Endothelial cell of umbilical vein (primary cell): ENCODE data around the gene SCN5A.

Source experiments
- CTCF ChIP-seq, 2 donors: IDR thresholded peaks; 1 replicate in 1 of 2; 2 replicates in 1 of 2; pipeline ENCODE4 v1.5.1; 2011; ENCODE audit warnings: low read length in 2 of 2, mild to moderate bottlenecking in 2 of 2, moderate library complexity in 2 of 2, control low read depth in 1 of 2, inconsistent platforms in 1 of 2, low read depth in 1 of 2; ENCODE audit not compliant: insufficient read depth in 1 of 2; ENCODE audit errors: extremely low read depth in 1 of 2
- EZH2 ChIP-seq: IDR thresholded peaks from 2 replicates; pipeline ENCODE4 v1.6.1; 2012; ENCODE audit warnings: borderline replicate concordance, low read depth, mild to moderate bottlenecking, moderate library complexity, low read length, inconsistent platforms; ENCODE audit not compliant: severe bottlenecking
- FOS ChIP-seq: IDR thresholded peaks from 2 replicates; pipeline ENCODE4 v1.6.1; 2011; ENCODE audit warnings: mild to moderate bottlenecking, low read length, moderate library complexity, borderline replicate concordance; ENCODE audit not compliant: insufficient read depth
- GATA2 ChIP-seq: IDR thresholded peaks from 2 replicates; pipeline ENCODE4 v1.7.0; 2011; ENCODE audit warnings: low read depth, mild to moderate bottlenecking, moderate library complexity, mixed read lengths, low read length; ENCODE audit not compliant: insufficient read length, insufficient read depth
- JUN ChIP-seq: IDR thresholded peaks from 2 replicates; pipeline ENCODE4 v1.6.1; 2011; ENCODE audit warnings: borderline replicate concordance, low read depth; ENCODE audit not compliant: insufficient read length, insufficient read depth
- MYC ChIP-seq: IDR thresholded peaks from one replicate; pipeline ENCODE4 v1.6.1; 2011; ENCODE audit warnings: mild to moderate bottlenecking, low read depth, low read length
- POLR2A ChIP-seq: IDR thresholded peaks from 2 replicates; pipeline ENCODE4 v1.6.1; 2012; ENCODE audit warnings: low read depth, mild to moderate bottlenecking, control low read depth, low read length
- POLR2AphosphoS5 ChIP-seq: IDR thresholded peaks from 2 replicates; pipeline ENCODE4 v1.6.1; 2012; ENCODE audit warnings: low read depth, mild to moderate bottlenecking, control low read depth, low read length, moderate library complexity; ENCODE audit not compliant: insufficient read depth
- TF ChIP-seq, protein P1 (sequence below): IDR thresholded peaks from 2 replicates; pipeline ENCODE4 v1.6.1; 2011; ENCODE audit not compliant: insufficient read depth, insufficient read length

DNA sequence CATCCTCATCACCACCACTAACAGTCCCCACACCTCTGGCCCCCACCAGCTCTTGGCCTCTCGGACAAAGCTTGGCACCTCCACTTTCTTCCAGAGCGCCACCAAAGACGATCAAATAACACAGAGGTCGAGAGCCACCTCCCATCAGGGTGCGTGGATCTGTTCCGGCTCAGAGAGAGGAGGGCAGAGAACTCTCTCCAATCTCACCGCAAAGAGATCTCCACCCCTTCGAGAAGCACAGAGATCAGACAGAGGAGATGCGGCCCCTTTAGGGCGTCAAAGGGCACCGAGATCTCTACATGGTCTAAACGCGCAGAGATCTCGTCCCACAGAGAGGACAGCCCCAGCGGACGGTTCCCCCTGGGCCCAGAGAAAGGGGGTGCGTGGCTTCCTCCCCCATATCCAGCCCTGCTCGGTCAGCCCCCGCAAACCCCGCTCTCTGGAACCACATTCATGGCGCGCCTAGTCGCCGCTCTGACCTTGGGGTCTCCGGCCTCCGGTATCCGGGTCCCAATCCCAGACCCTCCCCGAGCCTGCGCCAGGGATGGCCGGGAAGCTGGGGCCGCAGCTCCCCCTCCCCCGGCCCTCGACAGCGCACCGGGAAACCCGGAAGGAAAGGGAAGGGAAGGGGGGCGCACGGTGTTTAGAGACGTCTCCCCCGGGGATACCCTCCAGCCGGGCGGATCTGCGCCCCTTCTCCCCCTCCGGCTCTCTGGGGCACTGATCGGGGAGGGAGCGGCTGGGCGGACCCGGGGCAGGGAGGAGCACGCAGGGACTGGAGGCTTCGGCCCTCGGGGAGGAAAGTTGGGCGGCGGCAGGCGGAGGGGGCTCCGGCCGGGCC is 608 bp downstream of the SCN5A start:
- no peak for TF ChIP-seq JUN
- no peak for TF ChIP-seq GATA2
- TF ChIP-seq CTCF (IDR thresholded peaks at IDR 0.05; ENCODE audit: extremely low read depth in 1 of 2, insufficient read depth in 1 of 2, low read depth in 1 of 2, low read length in 2 of 2) = no peak
- no peak for TF ChIP-seq POLR2A
- TF ChIP-seq, protein P1, sequence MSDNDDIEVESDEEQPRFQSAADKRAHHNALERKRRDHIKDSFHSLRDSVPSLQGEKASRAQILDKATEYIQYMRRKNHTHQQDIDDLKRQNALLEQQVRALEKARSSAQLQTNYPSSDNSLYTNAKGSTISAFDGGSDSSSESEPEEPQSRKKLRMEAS = no peak
- TF ChIP-seq POLR2AphosphoS5 = no peak
- TF ChIP-seq FOS = no peak
- no peak for TF ChIP-seq EZH2
- no peak for TF ChIP-seq MYC
